HFF-Myc (cell line): ENCODE data around the gene SLC11A2.
"Not testable (repeated sequence)": the region's sequence is repeated elsewhere in the genome, so short reads cannot be mapped to it uniquely, and the experiment has no call there.

ENCODE experiments used
- DNase-seq: peaks from one replicate; pipeline ENCODE4 v3.0.0-alpha.2; 2011; ENCODE audit warnings: low read depth; ENCODE audit errors: extremely low read depth
- H3K4me3 ChIP-seq: replicated peaks from 2 replicates; pipeline ENCODE4 v1.5.1; 2011; ENCODE audit warnings: low read depth, mild to moderate bottlenecking, control low read depth, low read length
- TF ChIP-seq, protein P1 (sequence below): IDR thresholded peaks from 2 replicates; pipeline ENCODE4 v1.5.1; 2012; ENCODE audit warnings: mild to moderate bottlenecking, low read depth, low read length, control low read depth; ENCODE audit errors: missing control alignments

The SLC11A2 gene

DNA sequence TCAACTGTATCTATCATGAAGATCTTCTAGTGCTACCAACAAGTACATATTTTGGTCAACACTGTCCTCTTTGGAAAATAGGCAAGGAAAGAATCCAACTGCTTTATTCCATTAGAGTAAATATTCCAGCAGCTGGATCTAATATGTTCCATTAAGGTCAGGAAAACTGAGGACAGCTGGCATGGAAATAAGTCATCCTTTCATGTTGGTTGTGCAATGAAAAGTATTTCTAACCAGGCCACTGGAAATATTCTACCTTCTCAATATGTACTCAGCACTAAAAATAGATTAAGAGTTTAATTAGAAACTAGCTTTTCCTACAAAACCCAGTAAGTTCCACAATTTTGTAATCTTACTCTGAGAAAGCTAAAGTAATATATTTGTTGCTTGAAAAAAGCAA is 54.2 kb downstream of the SLC11A2 start:
- TF ChIP-seq, protein P1, sequence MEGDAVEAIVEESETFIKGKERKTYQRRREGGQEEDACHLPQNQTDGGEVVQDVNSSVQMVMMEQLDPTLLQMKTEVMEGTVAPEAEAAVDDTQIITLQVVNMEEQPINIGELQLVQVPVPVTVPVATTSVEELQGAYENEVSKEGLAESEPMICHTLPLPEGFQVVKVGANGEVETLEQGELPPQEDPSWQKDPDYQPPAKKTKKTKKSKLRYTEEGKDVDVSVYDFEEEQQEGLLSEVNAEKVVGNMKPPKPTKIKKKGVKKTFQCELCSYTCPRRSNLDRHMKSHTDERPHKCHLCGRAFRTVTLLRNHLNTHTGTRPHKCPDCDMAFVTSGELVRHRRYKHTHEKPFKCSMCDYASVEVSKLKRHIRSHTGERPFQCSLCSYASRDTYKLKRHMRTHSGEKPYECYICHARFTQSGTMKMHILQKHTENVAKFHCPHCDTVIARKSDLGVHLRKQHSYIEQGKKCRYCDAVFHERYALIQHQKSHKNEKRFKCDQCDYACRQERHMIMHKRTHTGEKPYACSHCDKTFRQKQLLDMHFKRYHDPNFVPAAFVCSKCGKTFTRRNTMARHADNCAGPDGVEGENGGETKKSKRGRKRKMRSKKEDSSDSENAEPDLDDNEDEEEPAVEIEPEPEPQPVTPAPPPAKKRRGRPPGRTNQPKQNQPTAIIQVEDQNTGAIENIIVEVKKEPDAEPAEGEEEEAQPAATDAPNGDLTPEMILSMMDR, result no peak
- H3K4me3 ChIP-seq, result no peak overlapping the region
- DNase-seq, result no peak

DNA sequence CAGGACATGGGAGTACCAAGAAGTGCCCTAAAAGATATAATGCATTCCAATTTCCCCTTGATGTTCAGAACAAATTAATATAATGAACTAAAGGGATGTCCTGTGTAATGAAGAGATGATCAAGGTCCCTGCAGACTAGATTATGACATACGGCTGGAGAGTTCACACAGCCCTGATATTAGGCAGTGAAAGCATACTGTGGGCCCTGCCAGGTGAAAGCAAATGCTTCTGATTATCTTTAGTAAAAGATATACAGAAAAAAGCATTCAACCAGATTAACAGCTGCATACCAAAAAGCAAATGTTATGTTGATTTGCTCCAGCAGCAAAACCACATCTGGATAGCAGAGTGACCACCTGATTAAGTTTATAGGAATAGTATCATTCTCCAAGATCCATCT is 61.8 kb downstream of the SLC11A2 start:
- DNase-seq, result no peak
- no peak overlapping the region for H3K4me3 ChIP-seq
- TF ChIP-seq, protein P1, result no peak

DNA sequence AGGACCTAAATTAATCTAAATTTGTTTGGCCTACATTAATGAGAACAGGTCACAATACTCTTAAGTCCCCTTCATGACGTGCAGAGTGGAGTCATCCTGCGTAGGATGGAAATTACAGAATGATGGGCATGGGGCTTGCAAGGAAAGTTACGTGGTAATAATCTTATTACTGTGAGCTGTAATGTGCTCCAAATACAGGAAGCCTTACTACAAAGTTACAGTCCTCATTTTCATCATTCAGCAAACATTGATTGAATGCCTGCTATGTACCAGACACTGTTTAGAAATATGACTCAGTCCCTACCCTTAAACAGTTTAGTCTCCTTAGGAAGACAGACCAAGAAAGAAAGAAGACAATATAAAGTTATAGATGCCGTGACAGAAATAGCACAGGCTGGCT is 64.5 kb downstream of the SLC11A2 start:
- TF ChIP-seq, protein P1, result no peak
- DNase-seq, result no peak
- H3K4me3 ChIP-seq, result no peak overlapping the region

DNA sequence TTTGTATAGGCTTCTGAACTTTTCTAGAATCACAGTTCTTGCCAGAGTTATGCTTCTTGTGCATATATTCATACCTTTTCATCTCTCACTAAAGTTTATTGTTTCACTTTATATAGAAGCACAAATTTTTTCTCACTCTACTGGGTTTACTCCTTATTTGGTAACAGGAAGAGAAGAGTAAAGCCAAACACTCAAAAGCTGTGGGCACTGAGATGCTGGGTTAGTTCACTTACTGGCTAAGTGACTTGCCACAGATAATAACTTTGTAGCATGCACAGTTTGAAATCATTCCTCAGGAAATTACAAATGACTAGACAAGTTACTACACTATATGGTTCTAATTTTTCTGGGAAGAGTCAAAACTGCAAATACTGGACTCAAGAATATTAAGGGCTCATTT is 66.1 kb downstream of the SLC11A2 start:
- no peak overlapping the region for H3K4me3 ChIP-seq
- no peak for DNase-seq
- TF ChIP-seq, protein P1, result no peak

DNA sequence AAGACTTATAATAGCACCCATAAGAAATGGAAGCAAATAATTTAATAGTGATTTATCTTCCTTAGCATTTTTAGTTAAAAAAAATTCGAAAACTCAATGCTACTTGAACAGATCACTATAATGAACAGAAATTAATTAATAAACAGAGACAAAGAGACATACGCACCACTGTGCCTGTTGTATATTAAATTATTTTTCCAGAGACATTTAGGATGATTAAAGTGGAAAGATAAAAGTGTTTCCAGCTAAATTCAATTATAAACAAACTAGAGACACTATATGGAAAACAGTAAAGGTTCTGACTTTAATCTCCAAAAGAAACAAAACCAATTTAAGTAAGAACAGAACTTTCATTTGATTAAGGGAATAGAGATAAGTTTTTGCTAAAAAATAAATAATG is 70.5 kb downstream of the SLC11A2 start:
- no peak for DNase-seq
- no peak overlapping the region for H3K4me3 ChIP-seq
- TF ChIP-seq, protein P1, result no peak

DNA sequence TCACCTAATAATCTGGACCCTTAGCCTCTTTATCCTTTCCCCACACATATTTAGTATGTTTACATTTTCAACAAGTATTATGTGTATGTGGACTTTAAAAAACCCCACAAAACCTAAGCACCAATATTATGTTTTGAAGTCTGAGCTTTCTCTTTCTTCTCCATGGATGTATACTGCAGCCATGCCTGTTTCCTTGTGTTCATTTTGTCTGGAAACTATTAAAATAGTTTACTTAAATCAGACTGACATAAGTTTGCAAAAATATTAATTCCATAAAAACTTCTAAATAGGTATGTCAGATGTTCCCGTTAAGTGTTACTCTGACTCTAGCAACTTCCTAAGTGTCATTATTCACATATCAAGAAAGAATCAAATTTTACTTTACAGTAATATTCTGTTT is 70.9 kb downstream of the SLC11A2 start:
- no peak for DNase-seq
- no peak overlapping the region for H3K4me3 ChIP-seq
- TF ChIP-seq, protein P1, result no peak

DNA sequence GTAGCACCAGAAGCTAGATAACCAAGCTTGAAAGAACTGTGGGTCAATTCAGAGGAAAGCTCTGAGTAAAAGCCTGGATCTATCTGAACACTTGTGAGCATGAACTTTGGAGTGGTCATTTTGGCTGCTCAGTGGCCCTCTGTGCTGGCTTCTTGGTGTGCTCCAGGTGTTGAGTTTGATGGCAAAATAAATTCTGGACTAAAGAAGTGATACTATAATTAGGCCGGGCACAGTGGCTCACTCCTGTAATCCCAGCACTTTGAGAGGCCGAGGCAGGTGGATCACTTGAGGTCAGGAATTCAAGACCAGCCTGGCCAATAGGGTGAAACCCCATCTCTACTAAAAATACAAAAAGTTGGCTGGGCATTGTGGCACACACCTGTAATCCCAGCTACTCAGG is 71.4 kb downstream of the SLC11A2 start:
- not testable (repeated sequence) for H3K4me3 ChIP-seq, DNase-seq
